WTC11 (cell line): Measurements from ENCODE around the gene UBE2E1. TPM values are rescaled to one million over a fixed set of nuclear protein-coding genes. Genes with fewer than 3 reads are reported as not detected.

Source experiments
- ATAC-seq: fragments of 200-7000 bp; cut with Tn5 transposase; 2 replicates; pipeline ENCODE4 v1.10.0; 2021; ENCODE audit warnings: mild to moderate bottlenecking, moderate library complexity
- CTCF ChIA-PET: fragments of 300-600 bp; sonication (Branson Sonifier 250); formaldehyde crosslinking; loops from one replicate; lab custom pipeline; 2021; ENCODE audit warnings: antibody characterized with exemption; lab: Charles Lee
- POLR2A ChIA-PET: fragments of 350-600 bp; sonication (Branson Sonifier 250); formaldehyde crosslinking; loops from one replicate; lab custom pipeline; 2021; ENCODE audit warnings: antibody characterized with exemption; lab: Charles Lee
- DNase-seq: peaks from one replicate; pipeline ENCODE4 v3.0.0; 2021; ENCODE audit warnings: low spot score
- H3K27ac Mint-ChIP-seq: 2 replicates; pipeline ENCODE4 v1.8.0; 2021; ENCODE audit warnings: mixed read lengths
- H3K27me3 Mint-ChIP-seq: 2 replicates; pipeline ENCODE4 v1.8.0; 2021; ENCODE audit warnings: low read depth, mild to moderate bottlenecking, moderate library complexity, mixed read lengths
- H3K36me3 Mint-ChIP-seq: 2 replicates; pipeline ENCODE4 v1.8.0; 2021; ENCODE audit warnings: mixed read lengths
- H3K4me1 Mint-ChIP-seq: 2 replicates; pipeline ENCODE4 v1.8.0; 2022; ENCODE audit warnings: mixed read lengths
- H3K4me3 Mint-ChIP-seq: 2 replicates; pipeline ENCODE4 v1.8.0; 2021; ENCODE audit warnings: mild to moderate bottlenecking, moderate library complexity, mixed read lengths
- H3K9me3 Mint-ChIP-seq: 2 replicates; pipeline ENCODE4 v1.8.0; 2021; ENCODE audit warnings: mixed read lengths
- AFF4 ChIP-seq: sonication (generic); formaldehyde crosslinking; IDR thresholded peaks from 2 replicates; pipeline ENCODE4 v1.8.1; 2023; ENCODE audit warnings: mild to moderate bottlenecking, missing genetic modification reagents, borderline replicate concordance
- AR ChIP-seq: fragments of 250-450 bp; sonication (Bioruptor Pico); IDR thresholded peaks from 2 replicates; pipeline ENCODE4 v1.9.0; 2021; ENCODE audit warnings: mild to moderate bottlenecking
- CREM ChIP-seq: sonication (generic); formaldehyde crosslinking; IDR thresholded peaks from 2 replicates; pipeline ENCODE4 v1.8.1; 2022; ENCODE audit warnings: mild to moderate bottlenecking, missing genetic modification reagents, moderate library complexity
- EMX1 ChIP-seq: fragments of 250-450 bp; sonication (Bioruptor Pico); IDR thresholded peaks from 2 replicates; pipeline ENCODE4 v1.8.0; 2021; ENCODE audit warnings: mild to moderate bottlenecking
- FOXK1 ChIP-seq: sonication (generic); formaldehyde crosslinking; IDR thresholded peaks from 2 replicates; pipeline ENCODE4 v1.8.0; 2022; ENCODE audit warnings: mild to moderate bottlenecking, moderate library complexity, missing genetic modification reagents
- GRHL2 ChIP-seq: fragments of 250-450 bp; sonication (Bioruptor Pico); IDR thresholded peaks from 2 replicates; pipeline ENCODE4 v1.8.0; 2022; ENCODE audit warnings: mild to moderate bottlenecking, moderate library complexity; ENCODE audit not compliant: insufficient replicate concordance, severe bottlenecking
- IRF1 ChIP-seq: sonication (generic); formaldehyde crosslinking; IDR thresholded peaks from 2 replicates; pipeline ENCODE4 v1.8.0; 2023; ENCODE audit warnings: missing genetic modification reagents
- MLX ChIP-seq: sonication (generic); formaldehyde crosslinking; IDR thresholded peaks from 2 replicates; pipeline ENCODE4 v1.8.1; 2023; ENCODE audit warnings: mild to moderate bottlenecking, missing genetic modification reagents, moderate library complexity
- NR1H2 ChIP-seq: sonication (generic); formaldehyde crosslinking; IDR thresholded peaks from 2 replicates; pipeline ENCODE4 v1.9.0; 2021; ENCODE audit warnings: mild to moderate bottlenecking, moderate library complexity, missing genetic modification reagents
- PRRX2 ChIP-seq: fragments of 250-450 bp; sonication (Bioruptor Pico); IDR thresholded peaks from 2 replicates; pipeline ENCODE4 v1.8.0; 2021; ENCODE audit warnings: mild to moderate bottlenecking
- RELA ChIP-seq: sonication (generic); formaldehyde crosslinking; IDR thresholded peaks from 2 replicates; pipeline ENCODE4 v1.8.1; 2022; ENCODE audit warnings: missing genetic modification reagents, mild to moderate bottlenecking, borderline replicate concordance
- SMAD3 ChIP-seq: sonication (generic); formaldehyde crosslinking; IDR thresholded peaks from 2 replicates; pipeline ENCODE4 v1.8.0; 2022; ENCODE audit warnings: missing genetic modification reagents, mild to moderate bottlenecking, borderline replicate concordance
- STAT6 ChIP-seq: sonication (generic); formaldehyde crosslinking; conservative IDR thresholded peaks from 2 replicates; pipeline ENCODE4 v1.8.1; 2023; ENCODE audit warnings: mild to moderate bottlenecking, low read depth, missing genetic modification reagents, moderate library complexity
- TEAD1 ChIP-seq: sonication (generic); formaldehyde crosslinking; IDR thresholded peaks from 2 replicates; pipeline ENCODE4 v1.8.0; 2022; ENCODE audit warnings: mild to moderate bottlenecking, missing genetic modification reagents
- ZMAT4 ChIP-seq: fragments of 250-450 bp; sonication (Bioruptor Pico); IDR thresholded peaks from 2 replicates; pipeline ENCODE4 v1.9.0; 2021; ENCODE audit warnings: mild to moderate bottlenecking
- ZNF219 ChIP-seq: sonication (generic); formaldehyde crosslinking; IDR thresholded peaks from 2 replicates; pipeline ENCODE4 v1.8.0; 2023; ENCODE audit warnings: missing genetic modification reagents, mild to moderate bottlenecking, borderline replicate concordance
- ZNF281 ChIP-seq: sonication (generic); formaldehyde crosslinking; IDR thresholded peaks from 2 replicates; pipeline ENCODE4 v1.8.0; 2023; ENCODE audit warnings: mild to moderate bottlenecking, missing genetic modification reagents
- ZNF396 ChIP-seq: fragments of 250-450 bp; sonication (Bioruptor Pico); IDR thresholded peaks from 2 replicates; pipeline ENCODE4 v1.8.0; 2021; ENCODE audit warnings: mild to moderate bottlenecking, moderate library complexity, borderline replicate concordance
- total RNA-seq: library from RNA; stranded (reverse); gene quantifications from 3 replicates; pipeline ENCODE4 v1.2.3, GENCODE V29; 2021

Gene UBE2E1
- total RNA-seq, 1 experiment from 2014 or later: 121 TPM

GRCh38 chr3:23793528-23794134, 12.1 kb upstream of the UBE2E1 start (continued):
- TF ChIP-seq AFF4 (CRISPR knock-in tag): no peak
- TF ChIP-seq FOXK1 (CRISPR knock-in tag): no peak
- TF ChIP-seq TEAD1 (CRISPR knock-in tag): no peak

GRCh38 chr3:23795096-23795495, 10.7 kb upstream of the UBE2E1 start:
- CTCF ChIA-PET: no interaction called here
- H3K4me1 Mint-ChIP-seq: no peaks in the 10 kb centered on the region; the same call in 1 of the 2 replicates
- no peak for DNase-seq
- H3K27me3 Mint-ChIP-seq: no peaks in the 10 kb centered on the region
- TF ChIP-seq MLX (no peak), SMAD3 (CRISPR knock-in tag) (no peak)
- H3K9me3 Mint-ChIP-seq: no peaks in the 10 kb centered on the region
- no peak overlapping the region for H3K4me3 Mint-ChIP-seq
- no peaks in the 10 kb centered on the region for H3K36me3 Mint-ChIP-seq
- no peak for ATAC-seq
- POLR2A ChIA-PET: no interaction called here
- no peak overlapping the region for H3K27ac Mint-ChIP-seq

GRCh38 chr3:23796518-23796917, 9.2 kb upstream of the UBE2E1 start:
- CTCF ChIA-PET: no interaction called here
- H3K4me1 Mint-ChIP-seq: peaks cover under 1% of the 10 kb centered on the region; the same call in 1 of the 2 replicates
- no peak for ATAC-seq
- no peak overlapping the region for H3K27ac Mint-ChIP-seq
- H3K27me3 Mint-ChIP-seq: no peaks in the 10 kb centered on the region
- H3K9me3 Mint-ChIP-seq: no peaks in the 10 kb centered on the region
- POLR2A ChIA-PET: no interaction called here
- H3K4me3 Mint-ChIP-seq: no peak overlapping the region
- no peaks in the 10 kb centered on the region for H3K36me3 Mint-ChIP-seq
- no peak for DNase-seq
- TF ChIP-seq IRF1 (no peak), ZNF281 (no peak), CREM (CRISPR knock-in tag) (no peak), PRRX2 (CRISPR knock-in tag) (no peak), ZMAT4 (CRISPR knock-in tag) (no peak), ZNF396 (no peak), AR (CRISPR knock-in tag) (no peak), ZNF219 (CRISPR knock-in tag) (no peak), RELA (CRISPR knock-in tag) (no peak), STAT6 (CRISPR knock-in tag) (no peak), GRHL2 (no peak), EMX1 (CRISPR knock-in tag) (no peak), NR1H2 (CRISPR knock-in tag) (no peak)
